ENCODE data around the gene VPS52. TPM values are rescaled to one million over a fixed set of nuclear protein-coding genes. Genes with fewer than 3 reads are reported as not detected.

VPS52 gene
- total and polyA plus RNA-seq, 9 of the 15 experiments (the other 6 are each of a cell fraction or from before 2014, with no cell fraction given), result 24.4 to 103 (median 40.2) TPM

DNA sequence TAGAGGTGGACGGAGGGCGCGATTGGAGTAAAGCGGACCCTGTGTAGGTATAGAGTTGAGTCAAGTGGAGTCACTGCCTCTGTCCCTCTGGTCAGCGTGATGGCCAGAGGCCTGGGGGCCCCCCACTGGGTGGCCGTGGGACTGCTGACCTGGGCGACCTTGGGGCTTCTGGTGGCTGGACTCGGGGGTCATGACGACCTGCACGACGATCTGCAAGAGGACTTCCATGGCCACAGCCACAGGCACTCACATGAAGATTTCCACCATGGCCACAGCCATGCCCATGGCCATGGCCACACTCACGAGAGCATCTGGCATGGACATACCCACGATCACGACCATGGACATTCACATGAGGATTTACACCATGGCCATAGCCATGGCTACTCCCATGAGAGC lies 70.5 kb downstream of the VPS52 start (continued):
- TF ChIP-seq, protein P1, sequence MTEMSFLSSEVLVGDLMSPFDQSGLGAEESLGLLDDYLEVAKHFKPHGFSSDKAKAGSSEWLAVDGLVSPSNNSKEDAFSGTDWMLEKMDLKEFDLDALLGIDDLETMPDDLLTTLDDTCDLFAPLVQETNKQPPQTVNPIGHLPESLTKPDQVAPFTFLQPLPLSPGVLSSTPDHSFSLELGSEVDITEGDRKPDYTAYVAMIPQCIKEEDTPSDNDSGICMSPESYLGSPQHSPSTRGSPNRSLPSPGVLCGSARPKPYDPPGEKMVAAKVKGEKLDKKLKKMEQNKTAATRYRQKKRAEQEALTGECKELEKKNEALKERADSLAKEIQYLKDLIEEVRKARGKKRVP (CRISPR knock-in tag; IDR thresholded peaks at IDR 0.05), result no peak
- TF ChIP-seq SOX6 (IDR thresholded peaks at IDR 0.05), result no peak
- no peak for TF ChIP-seq CREB3L1 (IDR thresholded peaks at IDR 0.05; ENCODE audit: borderline replicate concordance, low read depth)
- TF ChIP-seq DPF2 (IDR thresholded peaks at IDR 0.05), result no peak; the same call in 1 of the 2 replicates
- TF ChIP-seq FOXK1 (CRISPR knock-in tag; IDR thresholded peaks at IDR 0.05; ENCODE audit: borderline replicate concordance), result no peak
- no peak for TF ChIP-seq ZNF444 (CRISPR knock-in tag; IDR thresholded peaks at IDR 0.05)
- peak in 1 of 2 experiments; percentile 55; a peak in 1 of 4 replicates for TF ChIP-seq HDAC1 (IDR thresholded peaks at IDR 0.05)
- TF ChIP-seq, protein P2, sequence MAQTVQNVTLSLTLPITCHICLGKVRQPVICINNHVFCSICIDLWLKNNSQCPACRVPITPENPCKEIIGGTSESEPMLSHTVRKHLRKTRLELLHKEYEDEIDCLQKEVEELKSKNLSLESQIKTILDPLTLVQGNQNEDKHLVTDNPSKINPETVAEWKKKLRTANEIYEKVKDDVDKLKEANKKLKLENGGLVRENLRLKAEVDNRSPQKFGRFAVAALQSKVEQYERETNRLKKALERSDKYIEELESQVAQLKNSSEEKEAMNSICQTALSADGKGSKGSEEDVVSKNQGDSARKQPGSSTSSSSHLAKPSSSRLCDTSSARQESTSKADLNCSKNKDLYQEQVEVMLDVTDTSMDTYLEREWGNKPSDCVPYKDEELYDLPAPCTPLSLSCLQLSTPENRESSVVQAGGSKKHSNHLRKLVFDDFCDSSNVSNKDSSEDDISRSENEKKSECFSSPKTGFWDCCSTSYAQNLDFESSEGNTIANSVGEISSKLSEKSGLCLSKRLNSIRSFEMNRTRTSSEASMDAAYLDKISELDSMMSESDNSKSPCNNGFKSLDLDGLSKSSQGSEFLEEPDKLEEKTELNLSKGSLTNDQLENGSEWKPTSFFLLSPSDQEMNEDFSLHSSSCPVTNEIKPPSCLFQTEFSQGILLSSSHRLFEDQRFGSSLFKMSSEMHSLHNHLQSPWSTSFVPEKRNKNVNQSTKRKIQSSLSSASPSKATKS (CRISPR knock-in tag; IDR thresholded peaks at IDR 0.05), result no peak
- TF ChIP-seq, protein P3, sequence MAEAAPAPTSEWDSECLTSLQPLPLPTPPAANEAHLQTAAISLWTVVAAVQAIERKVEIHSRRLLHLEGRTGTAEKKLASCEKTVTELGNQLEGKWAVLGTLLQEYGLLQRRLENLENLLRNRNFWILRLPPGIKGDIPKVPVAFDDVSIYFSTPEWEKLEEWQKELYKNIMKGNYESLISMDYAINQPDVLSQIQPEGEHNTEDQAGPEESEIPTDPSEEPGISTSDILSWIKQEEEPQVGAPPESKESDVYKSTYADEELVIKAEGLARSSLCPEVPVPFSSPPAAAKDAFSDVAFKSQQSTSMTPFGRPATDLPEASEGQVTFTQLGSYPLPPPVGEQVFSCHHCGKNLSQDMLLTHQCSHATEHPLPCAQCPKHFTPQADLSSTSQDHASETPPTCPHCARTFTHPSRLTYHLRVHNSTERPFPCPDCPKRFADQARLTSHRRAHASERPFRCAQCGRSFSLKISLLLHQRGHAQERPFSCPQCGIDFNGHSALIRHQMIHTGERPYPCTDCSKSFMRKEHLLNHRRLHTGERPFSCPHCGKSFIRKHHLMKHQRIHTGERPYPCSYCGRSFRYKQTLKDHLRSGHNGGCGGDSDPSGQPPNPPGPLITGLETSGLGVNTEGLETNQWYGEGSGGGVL (CRISPR knock-in tag; IDR thresholded peaks at IDR 0.05), result no peak
- TF ChIP-seq KLF16 (IDR thresholded peaks at IDR 0.05), result no peak
- TF ChIP-seq IRF2 (CRISPR knock-in tag; IDR thresholded peaks at IDR 0.05), result no peak
- TF ChIP-seq MNT (conservative IDR thresholded peaks at IDR 0.05), result no peak
- TF ChIP-seq NCOA6 (IDR thresholded peaks at IDR 0.05), result no peak
- TF ChIP-seq POLR2AphosphoS5 (IDR thresholded peaks at IDR 0.05; ENCODE audit: control insufficient read depth, insufficient read depth, low read depth, low read length), result no peak; the same call in 1 of the 2 replicates
- TF ChIP-seq ZNF551 (CRISPR knock-in tag; IDR thresholded peaks at IDR 0.05), result no peak
- TF ChIP-seq ZBTB5 (IDR thresholded peaks at IDR 0.05), result no peak
- no peak for TF ChIP-seq CBX1 (IDR thresholded peaks at IDR 0.05; ENCODE audit: low read depth)
- no peak for TF ChIP-seq MIER1 (IDR thresholded peaks at IDR 0.05; ENCODE audit: low read depth)
- peak; percentile 31 for TF ChIP-seq ZFX (CRISPR knock-in tag; IDR thresholded peaks at IDR 0.05)
- TF ChIP-seq TEAD2 (tag; IDR thresholded peaks at IDR 0.05), result no peak
